IPS DF 4.7 (cell line): ENCODE results near the gene GRIA2.

Experiments used
- DNase-seq: peaks from one replicate; pipeline ENCODE4 v3.0.0-alpha.2; 2013; ENCODE audit warnings: low spot score; ENCODE audit errors: extremely low read depth

GRIA2 gene

GRCh38 chr4:157363360-157363759, 142.8 kb downstream of the GRIA2 start:
- no peak for DNase-seq

- no peak for DNase-seq
Observed at GRCh38 chr4:157372154-157372553, 151.6 kb downstream of the GRIA2 start.

- DNase-seq = no peak
Observed at GRCh38 chr4:157372567-157372966, 152.0 kb downstream of the GRIA2 start.

- DNase-seq = no peak
Observed at GRCh38 chr4:157389741-157390140, 169.2 kb downstream of the GRIA2 start.

GRCh38 chr4:157405070-157405469, 184.5 kb downstream of the GRIA2 start:
- no peak for DNase-seq
